NCI-H345 (cell line): Measurements from ENCODE around the gene TNFRSF8.
"Not testable (repeated sequence)": the region's sequence is repeated elsewhere in the genome, so short reads cannot be mapped to it uniquely, and the experiment has no call there.

Experiments
- DNase-seq: peaks from one replicate; lab custom pipeline; 2025; lab: John Stamatoyannopoulos, UW

Gene TNFRSF8

DNA sequence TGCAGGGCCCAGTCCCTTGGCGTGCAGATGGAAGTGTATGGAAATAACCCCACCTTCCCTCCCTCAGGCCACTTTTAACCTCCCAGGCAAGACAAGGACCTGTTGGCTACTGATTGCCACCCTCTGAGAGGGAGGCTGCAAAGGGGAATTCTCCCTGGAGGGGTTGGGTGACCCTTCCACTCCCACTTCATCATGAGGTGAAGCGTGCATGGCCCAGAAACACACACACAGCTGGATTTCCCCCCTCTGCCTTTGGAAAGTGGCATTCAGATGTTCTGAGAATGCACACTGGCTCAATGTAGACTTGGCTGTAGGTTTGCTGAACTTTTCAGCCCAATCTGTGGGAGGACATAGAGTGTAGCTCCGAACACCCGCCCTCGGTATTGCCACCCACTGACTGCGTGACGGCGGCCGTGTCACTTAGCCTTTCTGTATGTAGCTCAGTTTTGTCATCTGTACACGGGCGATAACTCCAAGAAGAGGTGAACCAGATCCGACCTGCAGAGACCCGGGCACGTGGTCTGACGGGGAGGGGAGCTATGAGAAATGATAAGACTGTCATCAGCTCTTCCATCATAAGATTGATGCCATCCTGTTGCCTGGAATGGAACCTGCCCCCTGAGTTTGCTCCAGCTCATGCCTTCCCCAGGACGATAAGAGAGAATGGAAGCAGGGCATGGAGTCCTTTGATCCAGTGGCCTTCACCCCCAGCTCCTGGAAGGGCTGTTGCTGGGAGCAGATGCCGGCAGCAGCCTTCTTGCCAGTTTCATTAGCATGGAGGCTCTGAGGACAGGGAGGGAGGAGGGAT is 24.5 kb upstream of the TNFRSF8 start:
- DNase-seq: no peak

DNA sequence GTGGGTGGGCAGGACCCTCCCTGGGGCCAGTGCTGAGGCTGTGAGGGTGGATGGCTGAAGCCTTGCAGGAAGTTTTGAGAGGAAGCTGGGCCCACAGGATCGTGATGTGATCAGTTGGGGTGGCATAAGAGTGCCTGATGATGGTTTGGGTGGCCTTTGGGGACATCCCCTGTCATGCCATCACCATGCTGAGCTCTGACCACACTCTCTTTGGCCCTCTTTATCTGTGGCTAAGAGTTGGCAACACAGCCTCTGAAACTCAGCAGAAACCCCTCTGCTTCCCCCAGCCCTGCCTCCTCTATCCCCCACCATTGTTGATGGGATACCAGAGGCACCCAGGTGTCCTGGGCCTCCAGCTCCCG is 24.0 kb upstream of the TNFRSF8 start:
- no peak for DNase-seq

DNA sequence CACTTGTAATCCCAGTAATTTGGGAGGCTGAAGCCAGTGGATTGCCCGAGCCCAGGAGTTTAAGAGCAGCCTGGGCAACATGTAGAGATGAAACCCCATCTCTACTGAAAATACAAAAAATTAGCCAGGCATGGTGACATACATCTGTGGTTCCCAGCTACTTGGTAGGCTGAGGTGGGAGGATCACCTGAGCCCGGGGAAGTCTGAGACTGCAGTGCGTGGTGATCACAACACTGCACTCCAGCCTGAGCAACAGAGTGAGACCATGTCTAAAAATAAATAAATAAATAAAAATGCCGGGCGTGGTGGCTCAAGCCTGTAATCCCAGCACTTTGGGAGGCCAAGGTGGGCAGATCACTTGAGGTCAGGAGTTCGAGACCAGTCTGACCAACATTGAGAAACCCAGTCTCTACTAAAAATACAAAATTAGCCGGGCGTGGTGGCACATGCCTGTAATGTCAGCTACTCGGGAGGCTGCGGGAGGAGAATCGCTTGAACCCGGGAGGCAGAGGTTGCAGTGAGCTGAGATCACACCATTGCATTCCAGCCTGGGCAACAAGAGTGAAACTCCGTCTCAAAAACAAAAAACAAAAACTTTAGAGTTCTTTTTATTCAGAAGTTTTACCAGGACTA is 23.2 kb upstream of the TNFRSF8 start:
- not testable (repeated sequence) for DNase-seq

DNA sequence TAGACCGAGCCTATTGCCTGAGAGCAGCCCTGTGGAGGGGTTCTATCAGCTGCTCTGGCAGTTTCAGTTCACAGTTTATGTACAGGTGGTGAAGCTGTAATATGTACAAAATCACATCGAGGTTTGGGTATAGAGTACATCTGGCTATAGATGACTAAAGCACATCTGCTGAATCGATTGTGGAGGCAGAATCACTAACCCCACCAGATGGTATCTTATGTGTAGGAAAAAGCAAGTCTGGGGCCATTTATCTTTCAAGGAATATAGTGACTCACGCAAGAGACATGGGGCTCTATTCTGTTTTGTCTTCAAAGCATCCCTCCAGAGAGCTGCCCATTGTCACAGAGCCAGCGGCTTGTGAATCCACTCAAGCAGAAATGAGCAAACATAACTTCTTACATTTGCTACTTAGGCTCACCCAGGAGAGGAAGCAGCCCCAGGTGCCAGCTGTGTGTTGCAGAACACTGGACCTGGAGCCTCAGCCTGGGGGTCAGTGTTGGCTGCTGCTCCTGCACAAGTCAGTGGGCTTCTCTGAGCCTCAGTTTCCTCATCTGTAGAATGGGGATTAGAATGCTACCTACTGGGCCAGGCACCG is 22.5 kb upstream of the TNFRSF8 start:
- DNase-seq: no peak

DNA sequence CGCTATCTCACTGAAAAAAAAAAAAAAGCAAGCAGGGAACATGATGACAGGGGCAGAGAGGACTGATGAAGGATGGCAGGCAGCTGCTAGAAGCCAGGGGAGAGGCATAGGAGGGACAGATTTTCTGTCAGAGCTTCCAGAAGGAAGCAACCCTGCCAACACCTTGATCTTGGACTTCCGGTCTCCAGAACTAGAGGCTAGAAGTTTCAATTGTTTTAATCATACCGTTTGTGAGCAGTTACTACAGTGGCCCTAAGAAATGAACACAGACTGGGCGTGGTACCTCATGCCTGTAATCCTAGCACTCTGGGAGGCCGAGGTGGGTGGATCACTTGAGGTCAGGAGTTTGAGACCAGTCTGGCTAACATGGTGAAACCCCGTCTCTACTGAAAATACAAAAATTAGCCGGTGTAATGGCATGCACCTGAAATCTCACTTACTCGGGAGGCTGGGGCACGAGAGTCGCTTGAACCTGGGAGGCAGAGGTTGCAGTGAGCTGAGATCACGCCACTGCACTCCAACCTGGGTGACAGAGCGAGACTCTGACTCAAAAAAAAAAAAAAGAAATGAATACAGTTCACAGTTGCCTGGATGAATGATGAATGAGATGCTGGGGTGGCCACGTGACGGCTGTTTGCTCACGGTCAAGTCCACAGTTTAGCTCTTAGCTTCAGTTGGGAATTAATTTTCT is 18.8 kb upstream of the TNFRSF8 start:
- DNase-seq: not testable (repeated sequence)

DNA sequence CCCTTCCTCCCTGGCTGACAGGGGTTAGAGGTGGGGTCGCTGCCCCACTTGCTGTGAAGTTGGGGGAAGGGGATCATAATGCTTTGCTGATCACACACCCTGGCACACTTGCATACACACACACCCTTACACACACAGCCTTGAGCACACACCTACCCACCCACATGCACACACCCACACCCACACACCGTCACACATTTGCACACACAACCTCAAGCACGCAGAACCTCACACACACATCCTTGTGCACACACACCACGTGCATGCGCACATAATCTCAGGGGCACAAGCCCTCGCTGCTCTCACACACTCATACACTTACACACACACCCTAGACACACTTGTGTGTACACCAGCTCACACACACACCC is 16.4 kb upstream of the TNFRSF8 start:
- DNase-seq: no peak

DNA sequence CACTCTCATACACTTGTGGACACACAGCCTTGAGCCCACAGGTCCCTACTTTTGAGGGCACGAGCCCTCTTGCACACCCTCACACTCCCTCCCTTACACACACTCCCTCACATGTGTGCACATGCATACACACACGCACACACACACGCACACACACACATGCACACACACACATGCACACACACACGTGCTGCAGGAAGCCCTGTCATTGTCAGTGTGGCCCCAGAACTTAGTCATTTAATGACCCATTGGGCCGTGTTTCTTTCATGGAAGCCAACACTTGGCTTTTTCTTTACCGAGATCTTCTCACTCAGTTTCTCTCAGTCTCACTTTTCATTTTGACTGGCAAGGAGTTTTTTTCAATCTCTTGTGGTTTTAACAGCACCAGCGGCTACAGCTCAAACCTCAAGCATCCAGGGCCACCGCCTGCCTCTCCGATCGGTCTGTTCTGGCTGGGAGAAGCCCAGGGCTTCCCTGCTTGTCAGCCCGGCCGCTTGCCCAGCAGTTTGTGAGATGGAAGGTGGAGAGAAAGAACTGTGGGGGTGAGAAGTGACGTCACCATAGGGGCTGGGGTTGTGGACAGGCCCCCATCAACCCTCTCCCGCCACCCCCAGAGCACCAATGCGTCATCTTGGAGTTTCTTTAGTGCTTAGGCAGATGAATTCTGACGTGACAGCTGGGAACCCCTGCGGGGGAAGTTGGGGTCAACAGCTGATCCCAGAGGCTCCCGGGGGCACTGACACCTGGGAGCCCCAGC is 15.8 kb upstream of the TNFRSF8 start:
- DNase-seq: no peak

DNA sequence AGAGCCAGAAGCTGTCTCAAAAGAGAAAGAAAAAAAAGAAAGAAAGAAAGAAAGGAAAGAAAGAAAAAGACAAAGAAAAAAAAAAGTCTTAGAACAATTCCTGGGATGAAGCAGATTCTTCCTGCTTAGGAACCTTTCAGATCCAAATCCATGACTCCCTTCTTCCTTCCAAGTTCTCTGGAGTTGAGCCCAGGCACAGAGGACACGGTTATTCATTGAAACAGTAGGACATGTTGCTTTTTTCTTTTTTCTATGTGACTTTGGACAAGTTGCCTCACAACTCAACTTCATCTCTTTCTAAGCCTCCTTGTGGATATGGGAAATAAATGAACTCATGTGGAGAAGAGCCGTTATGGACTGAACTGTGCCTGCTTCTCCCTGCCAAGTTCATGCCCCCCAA is 14.7 kb upstream of the TNFRSF8 start:
- no peak for DNase-seq

DNA sequence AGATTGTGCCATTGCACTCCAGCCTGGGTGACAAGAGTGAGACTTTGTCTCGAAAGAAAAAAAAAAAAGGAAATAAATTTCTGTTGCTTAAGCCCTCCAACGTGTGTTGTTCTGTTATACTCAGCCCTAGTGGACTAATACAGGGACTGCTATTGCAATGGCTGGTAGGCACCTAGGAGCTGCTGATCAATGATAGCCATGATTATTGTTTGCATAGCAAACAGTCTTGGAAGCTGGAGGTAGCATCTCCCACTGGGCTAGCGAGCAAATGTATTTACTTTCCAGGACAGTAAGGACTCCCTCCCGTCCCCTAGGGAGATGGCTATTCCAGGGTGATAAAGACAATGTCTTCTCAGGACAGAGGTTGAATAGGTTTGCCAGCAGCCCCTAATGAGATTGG is 13.5 kb upstream of the TNFRSF8 start:
- DNase-seq: peak; percentile 26

DNA sequence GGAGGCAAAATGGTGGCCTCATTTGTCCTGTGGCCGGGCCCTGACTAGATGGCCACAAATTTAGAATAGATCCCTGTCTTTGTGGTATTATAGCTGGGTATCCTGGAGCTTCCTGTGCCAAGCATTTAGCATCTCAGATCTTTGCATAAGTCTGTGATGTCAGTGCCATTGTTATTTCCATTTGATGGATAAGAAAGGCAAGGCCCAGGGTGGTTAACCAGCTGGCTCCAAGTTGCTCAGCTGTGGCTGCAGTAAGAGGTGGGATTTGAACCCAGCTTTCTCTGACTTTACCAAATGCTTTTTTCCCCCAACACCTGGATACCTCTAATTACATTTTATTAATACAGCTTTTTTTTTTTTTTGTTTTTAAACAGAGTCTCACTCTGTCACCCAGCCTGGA is 11.7 kb upstream of the TNFRSF8 start:
- DNase-seq: no peak

DNA sequence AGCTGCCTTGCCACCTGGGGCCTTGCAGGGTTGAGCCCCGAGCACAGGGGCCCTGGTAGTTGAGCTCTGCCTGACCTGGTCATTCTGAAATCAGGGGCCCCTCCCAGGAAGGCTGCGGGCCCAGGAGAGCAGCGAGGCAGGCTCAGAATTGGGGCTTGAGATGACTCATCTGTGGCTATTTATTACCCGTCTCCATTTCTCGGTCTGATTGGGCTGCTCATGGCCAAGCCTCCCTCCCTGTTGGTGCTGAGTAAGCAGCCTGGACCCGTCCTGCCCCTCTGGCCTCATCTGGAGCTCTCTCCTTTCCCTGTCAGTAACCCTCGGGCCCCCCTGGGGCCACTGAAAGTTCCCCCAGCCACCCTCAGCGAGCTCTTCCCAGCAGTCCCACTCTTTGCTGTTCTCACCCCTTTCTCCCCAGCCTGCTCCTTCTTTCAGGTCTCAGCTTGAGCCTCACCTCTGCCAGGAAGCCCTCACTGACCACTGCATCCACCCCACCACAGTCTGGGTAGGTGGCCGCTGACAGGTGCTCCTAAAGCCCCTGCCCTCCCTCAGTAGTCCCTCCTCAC is 11.0 kb upstream of the TNFRSF8 start:
- no peak for DNase-seq

DNA sequence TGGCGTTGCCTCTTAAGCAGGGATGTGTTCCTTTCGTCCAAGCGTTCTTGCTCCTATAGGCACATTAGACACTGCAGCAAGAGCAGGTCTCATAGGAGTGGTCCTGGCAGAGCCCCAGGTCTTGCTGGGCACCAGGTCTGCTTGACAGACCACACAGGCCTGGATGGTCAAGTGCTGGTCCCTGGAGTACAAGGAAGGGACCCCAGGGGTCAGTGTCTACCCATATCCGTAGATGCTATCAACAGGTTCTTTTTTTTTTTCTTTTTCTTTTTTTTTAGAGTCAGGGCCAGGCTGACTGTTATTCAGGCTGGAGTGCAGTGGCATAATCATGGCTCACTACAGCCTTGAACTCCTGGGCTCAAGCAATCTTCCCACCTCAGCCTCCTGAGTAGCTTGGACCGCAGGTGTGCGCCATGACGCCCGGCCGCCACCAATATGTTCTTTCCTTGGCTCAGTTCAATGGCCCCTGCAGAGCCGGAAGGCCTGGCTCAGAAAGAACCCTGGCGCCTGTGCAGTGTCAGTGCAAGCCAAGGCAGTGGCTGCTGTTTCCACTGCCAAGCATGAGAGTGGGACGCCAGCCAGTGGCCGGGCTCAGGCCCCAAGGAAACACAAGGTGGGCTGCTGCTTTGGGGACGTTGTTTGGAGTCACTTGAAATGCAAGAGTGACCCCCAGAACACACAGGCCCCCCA is 10.0 kb upstream of the TNFRSF8 start:
- no peak for DNase-seq

DNA sequence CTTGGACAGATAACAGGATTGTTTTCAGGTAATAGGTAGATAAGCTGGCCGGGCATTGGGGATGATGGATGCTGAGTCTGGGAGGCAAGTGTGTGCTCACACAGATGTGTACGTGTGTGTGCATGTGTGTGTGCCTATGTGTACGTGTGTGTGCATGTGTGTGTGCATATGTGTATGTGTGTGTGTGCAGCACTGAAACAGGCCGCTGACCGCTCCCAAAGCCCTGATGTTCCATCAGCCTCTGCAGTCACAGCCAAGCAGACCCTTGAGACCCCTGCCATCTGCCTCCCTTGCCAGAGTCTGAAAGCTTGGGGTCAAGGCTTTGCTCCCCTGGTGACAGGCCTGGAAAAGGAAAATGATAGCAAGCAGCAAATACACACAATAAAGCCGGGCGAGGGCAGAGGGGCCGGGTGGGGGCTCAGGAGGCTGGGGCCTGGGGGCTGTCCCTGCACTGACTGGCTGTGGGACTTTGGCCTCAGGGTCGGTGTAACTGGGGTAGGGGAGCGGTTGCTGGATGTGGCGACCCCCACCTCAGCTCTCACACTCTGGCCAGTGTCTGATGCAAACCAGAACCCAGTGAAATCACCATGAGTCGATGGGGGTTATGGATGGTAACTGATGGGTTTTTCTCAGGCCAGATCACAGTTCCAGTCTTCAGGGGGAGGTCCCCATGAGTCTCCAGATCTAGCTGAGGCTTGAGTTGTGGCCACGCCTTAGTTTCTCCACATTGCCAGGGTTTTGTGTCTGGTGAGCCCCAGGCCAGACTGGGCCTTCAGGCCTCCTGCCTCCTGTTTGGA is 9.2 kb upstream of the TNFRSF8 start:
- no peak for DNase-seq

DNA sequence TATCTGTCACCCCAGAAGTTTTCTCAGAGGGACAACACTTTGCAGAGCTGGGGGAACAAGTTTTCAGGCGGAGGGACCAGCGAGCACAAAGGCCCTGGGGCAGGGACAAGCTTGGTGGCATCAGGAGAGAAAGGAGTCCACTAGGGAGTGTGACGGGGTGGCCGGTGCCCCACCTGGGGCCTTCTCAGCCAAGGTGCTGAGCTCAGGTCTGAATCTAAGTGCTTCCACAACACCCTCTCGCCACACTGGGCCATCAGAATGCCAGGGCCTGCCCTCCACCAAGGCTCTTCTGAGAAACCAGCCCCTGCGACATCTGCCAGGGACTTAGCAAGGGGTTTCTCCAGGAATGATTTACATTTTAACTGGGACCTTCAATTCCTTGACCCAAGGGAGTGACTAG is 7.8 kb upstream of the TNFRSF8 start:
- no peak for DNase-seq

DNA sequence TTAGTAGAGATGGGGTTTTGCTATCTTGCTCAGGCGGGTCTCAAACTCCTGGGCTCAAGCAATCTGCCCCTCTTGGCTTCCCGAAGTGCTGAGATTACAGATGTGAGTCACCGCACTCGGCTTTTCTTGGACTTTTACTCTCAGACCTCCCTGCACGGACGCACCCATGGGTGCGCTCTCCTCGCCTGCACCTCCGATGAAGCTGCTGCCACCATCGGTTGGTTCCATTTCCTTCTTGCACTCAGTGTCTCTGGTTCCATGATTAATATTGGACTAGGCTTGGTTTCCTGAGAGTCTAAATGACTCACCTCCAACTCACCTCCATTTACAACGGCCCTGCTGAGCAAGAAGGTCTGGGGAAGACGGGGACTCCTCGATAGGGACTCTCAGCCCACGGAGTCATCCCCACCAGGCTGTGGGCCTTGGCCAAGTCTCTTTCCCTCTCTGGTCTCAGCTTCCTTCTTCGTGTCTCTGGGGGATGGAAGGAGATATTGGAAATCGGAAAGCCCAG is 6.7 kb upstream of the TNFRSF8 start:
- no peak for DNase-seq

DNA sequence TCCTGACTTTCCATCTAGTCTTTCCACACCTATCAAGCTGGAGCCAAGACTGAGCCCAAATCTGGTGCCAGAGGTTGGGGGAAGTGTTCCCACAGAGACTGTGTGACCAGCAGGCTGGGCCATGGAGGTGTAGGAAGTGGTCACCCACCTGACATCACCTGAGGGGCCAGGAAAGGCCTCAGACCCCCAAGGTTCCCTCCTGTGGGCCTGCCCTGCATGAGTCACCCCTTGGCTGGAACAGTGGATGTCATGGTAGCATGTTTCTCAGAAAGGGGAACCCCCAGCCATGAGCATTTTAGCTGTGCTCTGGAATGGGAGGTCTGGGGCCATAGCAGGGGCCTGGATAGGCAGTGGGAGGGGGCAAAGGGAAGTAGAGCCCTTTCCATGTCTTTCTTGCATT is 5.7 kb upstream of the TNFRSF8 start:
- no peak for DNase-seq

DNA sequence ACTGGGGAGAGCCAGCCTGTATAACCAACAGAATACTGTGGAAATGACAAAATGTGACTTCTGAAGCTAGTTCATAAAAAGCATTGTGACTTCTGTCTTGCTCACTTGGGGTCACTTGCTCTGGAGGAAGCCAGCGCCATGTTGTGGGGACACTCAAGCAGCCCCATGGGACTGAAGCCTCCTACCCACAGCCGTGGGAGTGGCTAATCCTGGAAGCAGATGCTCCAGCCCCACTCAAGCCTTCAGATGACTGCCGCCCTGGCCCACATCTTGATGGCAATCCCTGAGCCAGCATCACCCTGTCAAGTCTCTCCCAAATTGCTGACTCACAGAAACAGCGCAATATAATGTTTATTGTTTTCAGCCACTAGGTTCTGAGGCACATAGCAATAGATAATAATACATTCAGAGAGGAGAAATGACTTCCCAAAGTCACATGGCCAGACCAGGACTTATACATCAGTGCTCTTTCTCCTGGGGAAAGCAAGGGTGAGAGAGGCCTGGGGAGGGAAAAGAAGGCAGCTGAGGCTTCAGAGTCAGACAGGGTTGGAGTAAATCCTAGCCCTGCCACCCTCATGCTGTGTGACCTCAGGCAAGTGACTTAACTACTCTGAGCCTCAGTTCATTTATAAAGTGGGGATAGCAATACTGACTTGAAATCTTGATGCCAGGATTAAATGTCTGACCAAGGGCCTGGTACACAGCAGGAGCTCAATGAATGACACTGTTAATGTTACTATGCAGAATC is 5.0 kb upstream of the TNFRSF8 start:
- DNase-seq: no peak

DNA sequence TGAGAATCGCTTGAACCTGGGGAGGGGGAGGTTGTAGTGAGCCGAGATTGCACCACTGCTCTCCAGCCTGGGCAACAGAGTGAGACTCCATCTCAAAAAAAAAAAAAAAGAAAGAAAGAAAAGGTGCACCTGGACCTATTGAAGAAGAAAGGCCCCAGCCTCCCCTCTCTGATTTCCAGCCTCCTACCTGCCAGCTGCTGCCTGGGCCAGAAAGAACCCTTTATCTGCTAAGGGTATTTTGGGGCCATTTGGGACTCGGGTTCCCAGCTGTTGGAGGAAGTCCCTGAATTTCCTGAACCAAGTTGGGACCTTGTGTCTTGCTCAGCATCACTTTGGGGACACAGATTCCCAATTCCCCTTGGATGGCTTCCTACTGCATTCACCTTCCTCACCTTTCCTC is 3.9 kb upstream of the TNFRSF8 start:
- DNase-seq: no peak

DNA sequence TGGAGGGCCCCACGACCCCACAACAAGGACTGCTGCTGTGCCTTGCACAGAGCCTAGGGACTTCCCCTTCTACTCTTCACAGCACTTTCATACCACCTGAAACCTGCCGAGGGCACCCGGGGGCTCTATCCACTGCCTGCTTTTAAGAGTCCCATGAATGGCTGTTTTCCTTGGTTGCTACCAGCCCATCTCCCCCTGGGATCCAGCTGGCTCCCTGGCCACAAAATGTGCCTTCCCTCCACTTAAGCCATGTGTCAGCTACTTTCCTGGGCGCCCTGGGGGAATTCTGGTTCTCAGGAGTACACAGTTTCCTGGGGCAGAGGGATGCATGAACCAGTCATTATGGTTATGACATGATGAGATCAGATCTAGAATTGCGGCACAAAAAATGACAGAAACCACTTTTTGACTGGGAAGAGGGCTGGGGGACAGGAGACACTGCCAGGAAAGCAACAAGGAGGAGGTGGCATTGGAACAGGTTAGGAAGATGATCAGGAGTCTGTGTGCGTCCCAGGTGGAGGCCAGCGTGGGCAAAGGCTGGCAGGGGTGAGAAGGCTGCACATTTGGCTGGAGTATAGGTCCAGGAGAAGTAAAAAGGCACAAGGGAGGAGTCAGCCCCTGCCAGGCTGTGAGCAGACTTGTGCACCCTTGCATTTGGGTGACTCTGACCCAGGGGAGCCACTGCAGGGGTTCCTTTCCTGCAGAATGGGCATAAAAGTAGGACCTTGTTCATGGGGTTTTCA is 3.2 kb upstream of the TNFRSF8 start:
- DNase-seq: no peak
